ENCODE results near the gene EARS2. TPM values are rescaled to one million over a fixed set of nuclear protein-coding genes. Genes with fewer than 3 reads are reported as not detected.
"Not testable (repeated sequence)": the region's sequence is repeated elsewhere in the genome, so short reads cannot be mapped to it uniquely, and the experiment has no call there.

EARS2 gene
- polyA plus RNA-seq, 4 donors: 27.0 to 32.2 (median 31.1) TPM

GRCh38 chr16:23485841-23486240, 71.3 kb downstream of the EARS2 start:
- no peak for DNase-seq (ENCODE audit: low read depth in 4 of 4, low spot score in 3 of 4)

DNA sequence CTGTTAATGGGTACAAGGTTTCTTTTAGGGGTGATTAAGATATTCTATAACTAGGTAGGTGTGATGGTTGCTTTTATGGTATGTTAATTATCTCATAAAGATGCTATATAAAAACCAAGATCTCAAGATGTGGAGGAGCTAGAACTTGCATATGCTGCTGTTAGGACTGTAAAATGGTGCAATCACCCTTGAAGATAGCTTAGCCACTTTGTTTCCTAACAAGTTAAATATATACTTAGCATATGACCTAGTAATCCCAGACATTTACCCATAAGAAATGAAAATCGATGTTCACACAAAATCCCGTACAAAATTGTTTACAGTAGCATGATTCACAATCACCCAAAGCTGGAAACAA, 71.9 kb downstream of the EARS2 start:
- DNase-seq (ENCODE audit: low read depth in 4 of 4, low spot score in 3 of 4): no peak

- no peak for DNase-seq (ENCODE audit: low read depth in 4 of 4, low spot score in 3 of 4)
These were observed 72.5 kb downstream of the EARS2 start for GRCh38 chr16:23484510-23485256.

GRCh38 chr16:23483492-23483891, 73.7 kb downstream of the EARS2 start:
- DNase-seq (ENCODE audit: low read depth in 4 of 4, low spot score in 3 of 4): not testable (repeated sequence)

DNA sequence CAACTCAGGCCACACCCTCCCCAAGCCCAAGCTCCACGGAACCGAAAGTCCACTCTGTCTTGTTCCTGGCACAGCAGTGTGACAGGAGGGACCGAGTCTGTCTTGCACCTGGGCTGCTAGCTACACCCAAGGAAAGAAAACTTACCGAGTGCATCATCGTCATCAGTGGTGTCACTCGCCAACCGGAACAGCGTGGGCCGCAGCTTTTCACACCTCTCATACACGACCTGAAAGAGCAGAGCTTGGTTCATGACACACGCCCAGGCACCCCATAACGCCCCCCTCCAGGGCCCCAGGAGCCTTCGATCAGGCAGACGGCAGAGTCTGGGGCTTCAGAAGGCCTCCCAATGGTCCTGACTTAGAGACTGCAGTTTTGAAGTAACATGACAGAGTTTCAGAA, 74.4 kb downstream of the EARS2 start:
- DNase-seq (ENCODE audit: low read depth in 4 of 4, low spot score in 3 of 4): no peak

GRCh38 chr16:23480257-23480656, 76.9 kb downstream of the EARS2 start:
- DNase-seq (ENCODE audit: low read depth in 4 of 4, low spot score in 3 of 4): no peak

- no peak for DNase-seq (ENCODE audit: low read depth in 4 of 4, low spot score in 3 of 4)
These were observed 78.0 kb downstream of the EARS2 start for GRCh38 chr16:23479138-23479537.

DNA sequence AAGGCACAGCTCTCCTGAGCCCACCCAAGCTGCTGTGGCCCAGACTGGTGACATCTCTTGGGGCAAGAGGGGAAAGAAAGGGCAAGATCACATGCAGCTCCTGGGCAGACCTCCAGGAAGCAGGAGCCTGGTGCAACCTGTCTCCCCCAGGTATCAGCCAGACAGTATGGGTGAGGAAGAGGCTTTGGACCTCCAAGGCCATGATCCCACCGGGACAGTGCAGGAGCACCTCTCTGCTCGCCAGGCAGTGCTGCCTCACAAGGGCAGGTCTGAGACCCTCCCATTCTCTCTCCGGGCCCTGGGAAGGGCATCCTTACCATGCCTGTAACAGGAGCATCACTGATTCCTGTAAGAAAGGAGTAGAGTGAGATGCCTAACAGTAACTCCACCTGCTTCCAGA, 78.6 kb downstream of the EARS2 start:
- no peak for DNase-seq (ENCODE audit: low read depth in 4 of 4, low spot score in 3 of 4)

DNA sequence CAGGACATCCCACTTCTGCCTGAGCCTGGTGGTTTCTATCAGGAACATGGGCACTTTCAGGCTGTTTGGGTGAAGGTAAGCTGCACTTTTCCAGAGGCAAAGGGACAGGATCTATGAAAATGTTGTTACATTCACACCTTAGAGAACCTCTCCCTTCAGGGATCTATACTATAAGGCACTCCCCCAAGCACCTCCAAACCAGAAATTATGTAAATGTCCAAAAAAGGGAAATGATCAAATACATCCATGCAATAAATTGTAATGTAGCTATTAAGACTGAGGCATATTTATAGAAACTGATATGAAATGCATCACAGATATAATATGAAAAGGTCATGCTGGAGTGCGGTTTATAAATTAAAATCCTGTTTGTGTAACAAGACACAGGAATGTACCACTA, 80.9 kb downstream of the EARS2 start:
- DNase-seq (ENCODE audit: low read depth in 4 of 4, low spot score in 3 of 4): no peak

Other genes with a start within 250 kb of the EARS2 start
- 10 to 100 TPM; 23.4 to 28.9 (median 24.3) TPM for gene COG7, start 104.2 kb downstream of the EARS2 start, polyA plus RNA-seq (ENCODE audit: insufficient read length in 4 of 4)
- 100 to 1,000 TPM; 127 to 150 (median 141) TPM for gene GGA2, start 46.9 kb downstream of the EARS2 start, polyA plus RNA-seq (ENCODE audit: insufficient read length in 4 of 4)
- 10 to 100 TPM; 75.6 to 78.4 (median 76.6) TPM for gene UBFD1, start 377 bp upstream of the EARS2 start, polyA plus RNA-seq (ENCODE audit: insufficient read length in 4 of 4)
- 100 to 1,000 TPM in 3 of 4 donors, 10 to 100 TPM in 1; 98.1 to 106 (median 103) TPM for gene NDUFAB1, start 39.0 kb upstream of the EARS2 start, polyA plus RNA-seq (ENCODE audit: insufficient read length in 4 of 4)
- gene PALB2, start 84.0 kb upstream of the EARS2 start, polyA plus RNA-seq (ENCODE audit: insufficient read length in 4 of 4): 10 to 100 TPM; 18.8 to 21.4 (median 20.0) TPM
- gene DCTN5, start 84.1 kb upstream of the EARS2 start, polyA plus RNA-seq (ENCODE audit: insufficient read length in 4 of 4): 10 to 100 TPM; 68.4 to 76.4 (median 73.4) TPM
- 10 to 100 TPM; 22.2 to 25.6 (median 25.2) TPM for gene PLK1, start 121.5 kb upstream of the EARS2 start, polyA plus RNA-seq (ENCODE audit: insufficient read length in 4 of 4)
- gene ERN2, start 155.9 kb upstream of the EARS2 start, polyA plus RNA-seq (ENCODE audit: insufficient read length in 4 of 4): under 1 TPM; 0.36 to 0.83 (median 0.48) TPM
- gene CHP2, start 197.7 kb upstream of the EARS2 start, polyA plus RNA-seq (ENCODE audit: insufficient read length in 4 of 4): 1 to 10 TPM in 3 of 4 donors, under 1 TPM in 1; 0.91 to 2.0 (median 1.3) TPM

Measured in right renal pelvis (tissue), 4 donors.